Testis (tissue), 3 donors: ENCODE measurements around the gene NDUFA9. TPM values are rescaled to one million over a fixed set of nuclear protein-coding genes. Genes with fewer than 3 reads are reported as not detected.

ENCODE experiments used
- DNase-seq: peaks from one replicate; pipeline ENCODE4 v3.0.0-alpha.2; 2019
- H3K27ac ChIP-seq, 2 donors: fragments of 200-600 bp; sonication (generic); one replicate each; pipeline ENCODE4 v1.5.1; 2019
- H3K27me3 ChIP-seq: fragments of 200-600 bp; sonication (generic); one replicate; pipeline ENCODE4 v1.5.1; 2019
- H3K36me3 ChIP-seq: fragments of 200-600 bp; sonication (generic); one replicate; pipeline ENCODE4 v1.5.1; 2017; ENCODE audit warnings: low read depth; ENCODE audit errors: missing control alignments
- H3K4me1 ChIP-seq: fragments of 200-600 bp; sonication (generic); one replicate; pipeline ENCODE4 v1.5.1; 2019
- H3K4me3 ChIP-seq, 2 donors: fragments of 200-600 bp; sonication (generic); one replicate each; pipeline ENCODE4 v1.5.1; 2017 to 2019
- H3K9me3 ChIP-seq: fragments of 200-600 bp; sonication (generic); one replicate; pipeline ENCODE4 v1.5.1; 2017
- POLR2A ChIP-seq: fragments of 450-650 bp; IDR thresholded peaks from one replicate; pipeline ENCODE4 v1.6.1; 2017; ENCODE audit warnings: antibody characterized with exemption, mild to moderate bottlenecking, moderate library complexity
- WGBS, 2 donors: methylation state at CpG; one replicate each; pipeline ENCODE4 v1.1.5; 2018; 5-methylcytosine and 5-hydroxymethylcytosine counted together
- intact Hi-C: fragments of 100-400 bp; cut with DNase I; formaldehyde crosslinking; loops from one replicate; pipeline ENCODE4 v1.15.1; 2023; ENCODE audit warnings: low total_unique reads
- polyA plus RNA-seq: library from polyadenylated mRNA; stranded (reverse); fragments of 350-450 nt; fragmentation: Illumina TruSeq; extraction: RNeasy Lipid Tissue Mini Kit (QIAGEN cat#74804); gene quantifications from one replicate; pipeline ENCODE4 v1.2.3, GENCODE V29; 2014; ENCODE audit warnings: low read depth, low replicate concordance; ENCODE audit not compliant: insufficient read depth
- total RNA-seq, 2 donors: library from RNA; depleted of rRNA; stranded (reverse); fragments of >200 nt; gene quantifications; one replicate each; pipeline ENCODE4 v1.2.3, GENCODE V29; 2016
- TF ChIP-seq, protein P1 (sequence below), 3 experiments: fragments of 450-650 bp in 2 of 3; fragments of 200-600 bp in 1 of 3; sonication (generic) in 1 of 3; IDR thresholded peaks; one replicate each; pipeline ENCODE4 v1.5.1; 2016 to 2019; ENCODE audit warnings: antibody characterized with exemption in 3 of 3, mild to moderate bottlenecking in 2 of 3, moderate library complexity in 1 of 3

Gene NDUFA9
- total and polyA plus RNA-seq, 3 donors from 2014 or later: 19.0 to 46.7 (median 23.4) TPM

DNA sequence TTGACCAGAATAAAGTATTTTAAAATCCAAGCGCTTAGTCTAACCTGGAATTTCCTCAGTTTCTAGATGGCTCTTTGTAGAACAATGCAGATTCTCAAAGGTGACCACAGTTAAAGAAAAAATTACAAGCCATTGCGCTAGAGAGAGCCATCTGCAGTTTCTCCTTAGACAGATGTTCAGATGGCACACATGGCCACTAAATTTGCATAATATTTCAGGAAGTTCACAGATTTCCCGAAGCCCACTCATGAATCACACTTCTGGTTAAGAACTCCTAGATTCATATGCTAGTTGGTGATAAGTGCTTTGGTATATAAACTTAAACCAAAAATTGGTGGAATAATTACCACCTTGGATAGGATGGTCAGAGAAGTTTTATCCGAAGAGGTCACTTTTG lies 812 bp upstream of the NDUFA9 start:
- no peak for DNase-seq
- whole genome bisulfite sequencing, 2 donors: 20 to 40% methylated on average over 4 of the region's 4 CpGs
- Histone ChIP-seq H3K27ac (peak overlapping the region; percentile 78 to 85), H3K9me3 (no peaks in the 10 kb centered on the region), H3K4me1 (peaks cover 8% of the 10 kb centered on the region), H3K27me3 (no peaks in the 10 kb centered on the region), H3K36me3 (no peaks in the 10 kb centered on the region), H3K4me3 (peak overlapping the region; percentile 80 to 81)
- TF ChIP-seq POLR2A: no peak
- TF ChIP-seq, protein P1, sequence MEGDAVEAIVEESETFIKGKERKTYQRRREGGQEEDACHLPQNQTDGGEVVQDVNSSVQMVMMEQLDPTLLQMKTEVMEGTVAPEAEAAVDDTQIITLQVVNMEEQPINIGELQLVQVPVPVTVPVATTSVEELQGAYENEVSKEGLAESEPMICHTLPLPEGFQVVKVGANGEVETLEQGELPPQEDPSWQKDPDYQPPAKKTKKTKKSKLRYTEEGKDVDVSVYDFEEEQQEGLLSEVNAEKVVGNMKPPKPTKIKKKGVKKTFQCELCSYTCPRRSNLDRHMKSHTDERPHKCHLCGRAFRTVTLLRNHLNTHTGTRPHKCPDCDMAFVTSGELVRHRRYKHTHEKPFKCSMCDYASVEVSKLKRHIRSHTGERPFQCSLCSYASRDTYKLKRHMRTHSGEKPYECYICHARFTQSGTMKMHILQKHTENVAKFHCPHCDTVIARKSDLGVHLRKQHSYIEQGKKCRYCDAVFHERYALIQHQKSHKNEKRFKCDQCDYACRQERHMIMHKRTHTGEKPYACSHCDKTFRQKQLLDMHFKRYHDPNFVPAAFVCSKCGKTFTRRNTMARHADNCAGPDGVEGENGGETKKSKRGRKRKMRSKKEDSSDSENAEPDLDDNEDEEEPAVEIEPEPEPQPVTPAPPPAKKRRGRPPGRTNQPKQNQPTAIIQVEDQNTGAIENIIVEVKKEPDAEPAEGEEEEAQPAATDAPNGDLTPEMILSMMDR (IDR thresholded peaks at IDR 0.05): no peak
- intact Hi-C loops: no loop called here

- TF ChIP-seq, protein P1 (IDR thresholded peaks at IDR 0.05): no peak
- TF ChIP-seq POLR2A: no peak
- H3K27me3 ChIP-seq: no peaks in the 10 kb centered on the region
These were observed 396 bp downstream of the NDUFA9 start for GRCh38 chr12:4649358-4649661.

GRCh38 chr12:4653257-4653656 lies 4.3 kb downstream of the NDUFA9 start:
- H3K36me3 ChIP-seq: no peaks in the 10 kb centered on the region
- intact Hi-C loops: no loop called here
- no peak for DNase-seq
- H3K4me1 ChIP-seq: peaks cover 8% of the 10 kb centered on the region
- no peaks in the 10 kb centered on the region for H3K27me3 ChIP-seq
- H3K9me3 ChIP-seq: no peaks in the 10 kb centered on the region
- no peak overlapping the region for H3K27ac ChIP-seq
- H3K4me3 ChIP-seq: no peak overlapping the region
- TF ChIP-seq, protein P1 (IDR thresholded peaks at IDR 0.05): no peak

More at GRCh38 chr12:4649358-4649661, 396 bp downstream of the NDUFA9 start:
- Histone ChIP-seq H3K36me3 (no peaks in the 10 kb centered on the region), H3K9me3 (no peaks in the 10 kb centered on the region), H3K27ac (peak overlapping the region; percentile 78 to 85), H3K4me1 (peaks cover 8% of the 10 kb centered on the region), H3K4me3 (peak overlapping the region; percentile 80 to 81)
- 0 to 1% methylated on average over 6 of the region's 6 CpGs for WGBS, 2 donors
- no peak for DNase-seq
- intact Hi-C loops: no loop called here

DNA sequence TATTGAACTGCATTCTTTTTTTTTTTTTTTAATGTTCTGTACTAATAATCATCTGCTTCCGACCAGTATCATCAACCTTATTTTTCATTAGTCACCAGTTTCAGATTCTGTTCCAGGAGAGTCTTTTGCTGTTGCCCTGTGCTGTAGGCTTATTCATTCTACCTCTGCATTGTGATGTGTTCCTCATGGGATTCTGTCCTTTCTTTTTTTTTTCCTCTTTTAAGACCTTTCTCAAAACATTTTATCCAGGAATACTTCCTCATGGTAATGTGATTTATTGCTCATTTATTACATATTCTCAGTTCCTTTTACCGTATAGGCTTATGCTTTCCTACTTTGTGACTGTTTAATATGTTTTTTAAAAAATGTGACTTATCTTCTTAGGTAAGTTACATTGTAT lies 4.8 kb downstream of the NDUFA9 start:
- intact Hi-C loops: no loop called here
- no peaks in the 10 kb centered on the region for H3K9me3 ChIP-seq
- no peak overlapping the region for H3K4me3 ChIP-seq
- DNase-seq: no peak
- H3K36me3 ChIP-seq: no peaks in the 10 kb centered on the region
- no peak overlapping the region for H3K27ac ChIP-seq
- no peaks in the 10 kb centered on the region for H3K27me3 ChIP-seq
- peaks cover 8% of the 10 kb centered on the region for H3K4me1 ChIP-seq
- TF ChIP-seq, protein P1 (IDR thresholded peaks at IDR 0.05): no peak
- TF ChIP-seq POLR2A: no peak
- 77 to 79% methylated on average over 2 of the region's 2 CpGs for WGBS, 2 donors

DNA sequence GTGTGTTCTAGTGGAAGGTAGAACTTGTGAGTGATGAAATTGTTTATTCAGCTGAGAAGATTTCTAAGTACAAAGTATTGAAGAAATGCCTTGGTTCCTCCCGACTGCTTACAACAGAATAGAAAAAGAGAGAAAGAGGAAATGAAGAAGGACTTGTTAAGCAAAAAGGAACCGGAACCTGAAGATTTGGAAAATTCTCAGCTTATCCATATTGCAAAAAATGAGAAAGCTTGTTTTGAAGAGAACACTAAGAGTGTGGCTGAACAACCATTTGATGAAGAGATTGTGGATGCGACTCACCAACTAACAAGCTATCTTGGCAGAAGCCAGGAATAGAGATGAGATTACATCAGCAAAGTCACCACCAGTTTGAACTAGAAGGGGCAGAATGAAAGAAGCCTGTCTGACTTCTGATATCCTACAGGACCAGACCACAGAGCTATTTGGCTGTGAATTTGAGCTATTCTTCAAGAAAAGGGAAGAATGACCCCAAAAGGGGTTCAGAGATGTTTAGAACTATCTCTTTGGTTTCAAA lies 15.1 kb downstream of the NDUFA9 start:
- intact Hi-C loops: no loop called here
- H3K27me3 ChIP-seq: no peaks in the 10 kb centered on the region
- no peaks in the 10 kb centered on the region for H3K4me1 ChIP-seq
- TF ChIP-seq, protein P1 (IDR thresholded peaks at IDR 0.05): no peak
- TF ChIP-seq POLR2A: no peak
- no peaks in the 10 kb centered on the region for H3K9me3 ChIP-seq
- no peaks in the 10 kb centered on the region for H3K36me3 ChIP-seq
- DNase-seq: no peak
- no peak overlapping the region for H3K27ac ChIP-seq
- no peak overlapping the region for H3K4me3 ChIP-seq
- WGBS, 2 donors: 62 to 78% methylated on average over 3 of the region's 3 CpGs
